GM12872 (cell line): ENCODE data around the gene IRX2.

ENCODE experiments used
- CTCF ChIP-seq: IDR thresholded peaks from 3 replicates; pipeline ENCODE4 v1.5.1; 2011; ENCODE audit warnings: low read depth, mild to moderate bottlenecking, low read length, moderate library complexity; ENCODE audit not compliant: insufficient read depth

Gene IRX2

GRCh38 chr5:2751592-2752021, at the start of gene IRX2:
Gene IRX2, minus strand, starts transcription at chr5:2751677. Its CDS starts 264 bp downstream, at chr5:2751413.
- TF ChIP-seq CTCF = no peak

GRCh38 chr5:2800035-2800434, 48.6 kb upstream of the IRX2 start:
- no peak for TF ChIP-seq CTCF

- TF ChIP-seq CTCF = no peak
Measured at GRCh38 chr5:2797981-2798380, 46.5 kb upstream of the IRX2 start.

GRCh38 chr5:2797160-2797559, 45.7 kb upstream of the IRX2 start:
- TF ChIP-seq CTCF = no peak

- TF ChIP-seq CTCF = no peak
Measured at GRCh38 chr5:2783223-2783622, 31.7 kb upstream of the IRX2 start.

GRCh38 chr5:2782658-2783057, 31.2 kb upstream of the IRX2 start:
- no peak for TF ChIP-seq CTCF

- TF ChIP-seq CTCF = no peak
Measured at GRCh38 chr5:2780421-2781171, 29.1 kb upstream of the IRX2 start.
